ENCODE measurements around the gene TNFAIP6.

The TNFAIP6 gene

GRCh38 chr2:151359768-151360461 lies 2.5 kb downstream of the TNFAIP6 start:
- DNase-seq (ENCODE audit: low read depth in 3 of 3), result no peak

GRCh38 chr2:151361674-151362370 lies 4.4 kb downstream of the TNFAIP6 start:
- DNase-seq (ENCODE audit: low read depth in 3 of 3), result no peak

- DNase-seq (ENCODE audit: low read depth in 3 of 3), result no peak
These were observed 6.3 kb downstream of the TNFAIP6 start for GRCh38 chr2:151363709-151364108.

GRCh38 chr2:151367571-151367970 lies 10.2 kb downstream of the TNFAIP6 start:
- DNase-seq (ENCODE audit: low read depth in 3 of 3), result no peak

GRCh38 chr2:151374436-151374835 lies 17.0 kb downstream of the TNFAIP6 start:
- no peak for DNase-seq (ENCODE audit: low read depth in 3 of 3)

- DNase-seq (ENCODE audit: low read depth in 3 of 3), result no peak
These were observed 21.8 kb downstream of the TNFAIP6 start for GRCh38 chr2:151379169-151379568.

- no peak for DNase-seq (ENCODE audit: low read depth in 3 of 3)
These were observed 23.3 kb downstream of the TNFAIP6 start for GRCh38 chr2:151380580-151381235.

GRCh38 chr2:151381266-151381665 lies 23.9 kb downstream of the TNFAIP6 start:
- DNase-seq (ENCODE audit: low read depth in 3 of 3), result no peak

GRCh38 chr2:151388011-151388410 lies 30.6 kb downstream of the TNFAIP6 start:
- no peak for DNase-seq (ENCODE audit: low read depth in 3 of 3)

GRCh38 chr2:151391436-151391835 lies 34.0 kb downstream of the TNFAIP6 start:
- DNase-seq (ENCODE audit: low read depth in 3 of 3), result no peak

- DNase-seq (ENCODE audit: low read depth in 3 of 3), result no peak
These were observed 37.1 kb downstream of the TNFAIP6 start for GRCh38 chr2:151394509-151394908.

- DNase-seq (ENCODE audit: low read depth in 3 of 3), result no peak
These were observed 38.4 kb downstream of the TNFAIP6 start for GRCh38 chr2:151395509-151396374.

- no peak for DNase-seq (ENCODE audit: low read depth in 3 of 3)
These were observed 42.6 kb downstream of the TNFAIP6 start for GRCh38 chr2:151399981-151400380.

- DNase-seq (ENCODE audit: low read depth in 3 of 3), result no peak
These were observed 43.8 kb downstream of the TNFAIP6 start for GRCh38 chr2:151401149-151401548.

- no peak for DNase-seq (ENCODE audit: low read depth in 3 of 3)
These were observed 46.5 kb downstream of the TNFAIP6 start for GRCh38 chr2:151403914-151404313.

- no peak for DNase-seq (ENCODE audit: low read depth in 3 of 3)
These were observed 48.0 kb downstream of the TNFAIP6 start for GRCh38 chr2:151405376-151405775.

GRCh38 chr2:151407281-151407680 lies 49.9 kb downstream of the TNFAIP6 start:
- no peak for DNase-seq (ENCODE audit: low read depth in 3 of 3)

GRCh38 chr2:151408788-151409600 lies 51.6 kb downstream of the TNFAIP6 start:
- no peak for DNase-seq (ENCODE audit: low read depth in 3 of 3)

GRCh38 chr2:151409601-151410484 lies 52.5 kb downstream of the TNFAIP6 start, which contains the start of gene RIF1:
RIF1 (plus strand) TSS chr2:151409902; CDS start chr2:151410424, 522 bp downstream.
- DNase-seq (ENCODE audit: low read depth in 3 of 3), result peak; percentile 65 to 73 (median 72)

GRCh38 chr2:151410485-151410834 lies 53.1 kb downstream of the TNFAIP6 start:
- peak; percentile 10 to 37 (median 22) for DNase-seq (ENCODE audit: low read depth in 3 of 3)

All from stimulated activated CD4-positive, alpha-beta T cell treated with anti-CD3 and anti-CD28 coated beads, TNF-alpha, amount 100 ng/mL, for 48 hours (primary cell).